Measurements from ENCODE around the gene DRAP1.
"Not testable (repeated sequence)": the region's sequence is repeated elsewhere in the genome, so short reads cannot be mapped to it uniquely, and the experiment has no call there.

Gene DRAP1

DNA sequence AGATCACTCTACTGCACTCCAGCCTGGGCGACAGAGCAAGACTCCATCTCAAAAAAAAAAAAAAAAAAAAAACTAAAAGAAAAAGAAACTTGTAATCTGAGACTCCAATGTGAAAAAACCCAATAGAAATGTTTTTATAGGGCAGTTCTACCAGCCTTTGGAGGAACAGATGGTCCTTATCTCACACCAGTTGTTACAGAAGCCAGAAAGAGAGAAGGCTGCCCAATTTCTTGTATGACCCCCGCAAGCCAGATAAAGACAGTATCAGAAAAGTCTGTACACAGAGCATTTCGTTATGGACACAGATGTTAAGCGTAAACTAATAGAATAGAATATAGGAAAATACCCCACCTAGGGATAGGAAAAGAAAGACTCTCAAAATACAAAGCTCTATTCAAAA, 14.8 kb downstream of the DRAP1 start:
- no peak for DNase-seq

DNA sequence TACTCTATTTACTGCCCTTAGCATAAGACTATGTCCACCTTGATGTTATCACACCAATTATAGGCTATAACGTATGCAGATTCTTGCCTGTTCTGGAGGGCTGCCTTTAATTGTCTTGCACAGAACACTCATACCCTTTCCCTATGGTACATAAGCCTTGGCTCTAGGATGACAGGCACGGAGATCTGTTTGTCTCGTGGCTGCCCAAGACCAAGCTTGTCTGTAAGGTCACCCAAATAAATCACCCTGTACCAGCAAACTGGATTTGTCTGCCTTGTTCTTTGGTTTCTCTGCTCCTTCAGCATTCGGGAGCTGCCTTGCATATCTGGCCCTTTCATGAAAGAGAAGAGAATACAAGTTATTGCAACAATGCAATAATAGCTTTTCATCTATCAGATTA, 18.5 kb downstream of the DRAP1 start:
- no peak for DNase-seq

DNA sequence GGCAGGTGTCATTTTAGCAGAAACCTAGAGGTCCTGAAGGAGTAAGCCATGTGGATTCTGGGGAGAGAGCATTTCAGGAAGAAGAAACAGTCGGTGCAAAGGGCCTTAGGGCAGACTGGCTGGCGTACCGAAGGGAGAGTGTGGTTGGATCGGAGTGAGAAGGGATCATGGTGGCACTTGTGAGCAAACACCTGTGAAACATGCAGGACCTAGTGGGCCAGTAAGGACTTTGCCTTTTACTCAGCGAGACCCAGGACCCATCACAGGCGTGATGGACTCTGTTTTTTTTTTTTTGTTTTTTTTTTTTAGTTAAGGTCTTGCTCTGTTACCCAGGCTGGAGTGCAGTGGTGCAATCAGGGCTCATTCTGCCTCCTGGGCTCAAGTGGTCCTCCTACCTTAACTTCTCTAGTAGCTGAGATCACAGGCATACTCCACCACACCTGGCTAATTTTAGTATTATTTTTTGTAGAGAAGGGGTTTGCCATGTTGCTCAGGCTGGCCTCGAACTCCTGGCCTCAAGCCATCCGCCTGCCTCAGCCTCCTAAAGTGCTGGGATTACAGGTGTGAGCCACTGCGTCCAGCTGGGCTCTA, 22.6 kb downstream of the DRAP1 start:
- DNase-seq: no peak

DNA sequence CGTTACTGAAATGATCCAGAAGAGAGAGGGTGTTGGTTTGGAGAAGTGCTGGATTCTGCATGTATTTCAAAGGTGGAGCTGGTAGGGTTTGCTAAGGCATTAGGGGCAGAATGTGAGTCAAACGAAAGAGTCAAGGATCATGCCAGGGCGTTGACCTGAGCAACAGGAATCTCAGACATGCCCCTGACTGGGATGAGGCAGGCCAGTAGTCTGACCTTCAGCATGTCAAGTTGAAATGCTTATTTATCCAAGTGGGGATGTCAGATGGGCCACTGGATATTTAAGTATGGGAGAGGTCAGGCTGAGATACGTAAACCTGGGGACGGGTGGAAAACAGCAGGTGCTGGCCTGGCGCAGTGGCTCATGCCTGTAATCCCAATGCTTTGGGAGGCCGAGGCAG, 23.3 kb downstream of the DRAP1 start:
- DNase-seq: no peak

DNA sequence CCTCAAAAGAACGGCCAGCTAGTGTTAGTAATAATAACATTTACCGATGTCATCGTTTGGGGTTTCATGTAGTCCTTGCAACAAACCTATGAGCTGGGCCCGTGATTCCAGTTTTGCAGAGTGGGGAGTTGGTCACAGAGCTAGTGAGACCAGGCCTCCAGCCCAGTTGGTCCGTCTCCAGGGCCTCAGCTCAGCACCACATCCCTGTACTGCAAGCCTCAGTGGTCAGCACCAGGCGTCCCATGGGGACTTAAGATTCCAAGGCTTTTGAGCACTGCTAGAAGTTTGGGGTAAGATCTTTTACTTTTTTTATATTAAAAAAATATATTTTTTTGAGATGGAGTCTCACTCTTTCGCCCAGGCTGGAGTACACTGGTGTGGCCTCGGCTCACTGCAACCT, 25.0 kb downstream of the DRAP1 start:
- no peak for DNase-seq

DNA sequence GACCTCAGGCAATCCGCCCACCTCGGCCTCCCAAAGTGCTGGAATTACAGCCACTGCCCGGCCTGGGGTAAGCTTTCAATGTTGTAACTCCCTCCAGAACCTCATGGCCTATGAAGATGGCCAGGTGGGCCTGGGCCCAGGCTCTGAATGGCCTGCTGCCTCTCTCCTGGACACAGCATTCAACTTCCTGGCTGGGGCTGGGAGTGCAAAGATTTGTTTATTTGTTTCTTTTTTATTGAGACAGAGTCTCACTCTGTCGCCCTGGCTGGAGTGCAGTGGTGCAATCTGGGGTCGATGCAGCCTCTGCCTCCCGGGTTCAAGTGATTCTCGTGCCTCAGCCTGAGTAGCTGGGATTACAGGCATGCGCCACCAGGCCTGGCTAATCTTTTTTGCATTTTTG, 25.5 kb downstream of the DRAP1 start:
- DNase-seq: no peak

DNA sequence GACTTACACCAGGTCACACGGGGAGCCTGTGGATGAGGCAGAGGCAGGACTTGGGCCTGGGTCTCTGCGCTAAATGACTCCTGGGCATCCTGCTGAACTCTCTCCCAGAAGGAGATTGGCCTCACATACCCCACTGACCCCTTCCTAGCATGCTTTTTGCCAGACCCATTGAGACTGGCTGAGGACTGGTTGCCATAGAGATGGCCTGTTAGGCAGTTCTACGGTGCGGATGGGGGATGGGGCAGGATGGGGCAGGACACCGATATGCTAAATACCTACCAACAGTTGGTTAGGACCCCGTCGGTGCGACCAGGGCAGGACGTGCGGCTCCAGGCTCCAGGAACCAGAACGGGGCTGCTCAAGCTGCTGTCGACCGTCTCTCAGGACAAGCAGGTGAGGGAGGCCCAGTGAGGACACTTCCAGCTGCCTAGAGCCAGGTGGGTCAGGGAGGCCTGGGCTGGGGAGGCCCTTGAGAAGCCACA, 26.2 kb downstream of the DRAP1 start, which contains the start of gene TSGA10IP:
TSS of gene TSGA10IP (plus strand) at position 51 of the 482 bp plus-strand sequence. CDS start at position 247, 196 bp downstream.
- peak; percentile 39 for DNase-seq

DNA sequence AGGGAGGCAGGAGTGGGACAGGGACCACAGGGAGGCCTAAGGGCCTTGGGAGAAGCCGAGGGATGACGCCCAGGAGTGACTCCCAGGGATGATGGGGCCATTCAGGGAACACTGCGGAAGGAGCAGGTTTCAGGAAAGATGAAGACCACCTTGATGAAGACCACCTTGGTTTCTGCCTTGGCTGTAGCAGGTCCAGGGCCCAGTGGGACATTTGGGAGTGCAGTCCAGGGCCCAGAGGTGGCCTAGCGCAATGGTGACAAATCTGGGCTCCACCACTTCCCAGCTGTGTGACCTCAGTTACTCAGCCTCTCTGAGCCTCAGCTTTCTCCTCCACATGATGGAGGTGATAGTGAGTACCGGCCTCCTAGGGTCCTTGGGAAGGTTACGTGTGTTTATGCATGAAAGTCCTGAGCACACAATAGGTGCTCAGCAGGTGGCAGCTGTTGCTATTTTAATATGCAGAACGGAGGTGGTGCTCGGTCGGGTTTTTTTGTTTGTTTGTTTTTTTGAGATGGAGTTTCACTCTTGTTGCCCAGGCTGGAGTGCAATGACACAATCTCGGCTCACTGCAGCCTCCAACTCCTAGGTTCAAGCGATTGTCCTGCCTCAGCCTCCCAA, 26.8 kb downstream of the DRAP1 start:
- DNase-seq: no peak

DNA sequence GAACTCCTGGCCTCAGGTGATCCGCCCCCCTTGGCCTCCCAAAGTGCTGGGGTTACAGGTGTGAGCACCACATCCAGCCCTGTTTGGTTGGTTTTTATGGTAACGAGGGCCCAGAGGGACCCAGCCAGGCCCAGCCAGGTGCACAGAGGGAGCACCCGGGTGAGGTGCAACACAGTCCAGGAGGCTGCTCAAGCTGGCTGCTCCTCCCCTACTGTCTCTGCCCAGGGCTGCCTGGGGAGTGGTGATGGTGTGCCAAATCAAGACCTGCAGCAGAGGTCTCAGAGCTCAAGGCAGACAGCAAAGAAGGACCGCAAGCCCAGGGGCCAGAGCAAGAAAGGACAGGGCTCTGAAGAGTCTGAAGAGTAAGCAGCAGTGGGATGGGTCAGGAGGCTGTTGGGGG, 27.4 kb downstream of the DRAP1 start:
- no peak for DNase-seq

DNA sequence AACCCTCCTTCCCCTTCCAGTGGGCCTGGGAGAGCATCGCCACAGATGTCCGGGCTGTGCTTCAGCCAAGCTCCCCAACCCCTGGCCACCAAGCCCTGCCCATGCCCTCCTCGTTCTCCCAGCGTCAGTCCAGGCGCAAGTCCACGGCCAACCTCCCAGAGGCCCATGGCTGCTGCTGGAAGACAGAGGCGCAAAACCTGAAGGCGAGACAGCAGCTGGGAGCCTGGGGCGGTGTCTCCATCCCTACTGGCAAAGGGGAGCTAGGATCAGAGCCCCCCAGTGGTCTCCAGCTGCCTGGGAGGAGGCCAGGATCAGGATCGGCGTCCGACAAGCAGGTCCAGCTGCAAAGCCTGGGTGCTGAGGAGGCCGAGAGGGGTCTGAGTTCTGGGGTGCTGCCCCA, 27.9 kb downstream of the DRAP1 start:
- DNase-seq: no peak

DNA sequence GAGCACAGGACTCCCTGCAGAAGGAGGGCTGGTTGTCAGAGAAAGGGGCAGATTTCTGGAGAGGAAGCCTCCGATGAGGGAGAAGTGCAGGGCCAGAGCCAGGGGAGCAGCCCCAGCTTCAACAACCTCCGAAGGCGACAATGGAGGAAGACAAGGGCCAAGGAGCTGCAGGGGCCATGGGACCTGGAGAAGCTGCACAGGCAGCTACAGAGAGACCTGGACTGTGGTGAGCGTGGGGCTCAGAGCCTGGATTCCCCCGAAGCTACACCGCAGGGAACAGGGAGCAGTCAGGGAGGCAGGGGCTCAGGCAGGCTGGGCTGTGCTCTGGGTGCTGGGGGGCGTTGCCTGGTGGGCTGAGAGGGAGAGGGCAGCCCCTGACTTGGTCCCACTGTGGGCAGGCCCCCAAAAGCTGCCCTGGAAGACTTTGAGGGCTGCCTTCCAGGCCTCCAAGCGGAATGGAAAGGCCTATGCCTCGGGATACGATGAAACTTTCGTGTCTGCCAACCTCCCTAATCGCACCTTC, 28.4 kb downstream of the DRAP1 start:
- DNase-seq: no peak

DNA sequence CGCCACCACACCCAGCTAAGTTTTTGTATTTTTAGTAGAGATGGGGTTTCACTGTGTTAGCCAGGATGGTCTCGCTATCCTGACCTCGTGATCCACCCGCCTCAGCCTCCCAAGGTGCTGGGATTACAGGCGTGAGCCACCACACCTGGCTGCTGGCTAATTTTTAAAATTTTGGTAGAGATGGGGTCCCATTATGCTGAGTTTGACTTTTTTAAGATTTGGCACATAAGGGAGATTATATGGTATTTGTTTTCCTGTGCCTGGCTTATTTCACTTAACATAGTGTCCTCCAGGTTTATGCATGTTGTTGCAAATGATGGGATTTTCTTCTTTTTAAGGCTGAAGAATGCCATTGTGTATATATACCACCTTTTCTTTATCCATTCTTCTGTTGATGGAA, 31.5 kb downstream of the DRAP1 start:
- DNase-seq: not testable (repeated sequence)

DNA sequence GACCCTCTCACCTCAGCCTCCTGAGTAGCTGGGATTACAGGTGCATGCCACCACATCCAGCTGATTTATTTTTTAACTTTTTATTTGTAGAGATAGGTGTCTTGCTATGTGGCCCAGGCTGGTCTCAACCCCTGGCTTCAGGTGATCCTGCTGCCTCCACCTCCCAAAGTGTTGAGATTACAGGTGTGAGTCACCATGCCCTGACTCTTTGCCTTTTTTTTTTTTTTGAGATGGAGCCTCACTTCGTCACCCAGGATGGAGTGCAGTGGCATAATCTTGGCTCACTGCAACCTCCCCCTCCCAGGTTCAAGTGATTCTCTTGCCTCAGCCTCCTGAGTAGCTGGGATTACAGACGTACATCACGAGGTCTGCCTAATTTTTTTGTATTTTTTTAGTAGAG, 32.4 kb downstream of the DRAP1 start:
- DNase-seq: not testable (repeated sequence)

DNA sequence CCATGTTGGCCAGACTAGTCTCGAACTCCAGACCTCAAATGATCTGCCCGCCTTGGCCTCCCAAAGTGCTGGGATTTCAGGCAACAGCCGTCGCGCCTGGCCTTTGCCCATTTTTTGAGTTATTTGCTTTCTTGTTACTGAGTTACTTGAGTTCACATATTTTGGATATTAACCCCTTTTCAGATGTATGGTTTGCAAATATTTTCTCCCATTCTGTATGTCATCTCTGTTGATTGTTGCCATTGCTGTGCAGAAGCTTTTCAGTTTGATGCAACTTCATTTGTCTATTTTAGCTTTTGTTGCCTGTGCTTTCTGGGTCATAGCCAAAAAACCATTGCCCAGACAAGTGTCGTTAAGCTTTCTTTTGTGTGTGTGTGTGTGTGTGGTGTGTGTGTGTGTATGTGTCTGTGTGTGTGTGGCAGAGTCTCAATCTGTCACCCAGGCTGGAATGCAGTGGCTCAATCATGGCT, 32.9 kb downstream of the DRAP1 start:
- no peak for DNase-seq

DNA sequence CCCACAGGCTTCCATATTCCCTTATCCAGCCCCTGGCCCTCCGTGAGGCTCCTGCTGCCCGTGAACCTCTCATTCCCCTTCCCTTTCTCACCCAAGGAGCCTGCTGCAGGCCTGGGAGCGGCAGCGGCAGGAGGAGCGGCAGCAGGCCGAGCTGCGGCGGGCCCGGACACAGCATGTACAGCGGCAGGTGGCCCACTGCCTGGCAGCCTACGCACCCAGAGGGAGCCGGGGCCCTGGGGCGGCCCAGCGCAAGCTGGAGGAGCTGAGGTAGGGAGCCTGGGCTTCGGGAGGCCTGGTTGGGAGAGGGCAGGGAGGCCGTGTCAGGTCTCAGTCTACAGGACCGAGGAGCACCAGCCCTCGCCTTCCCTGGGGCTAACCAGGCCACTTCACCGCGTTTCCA, 34.2 kb downstream of the DRAP1 start:
- no peak for DNase-seq

DNA sequence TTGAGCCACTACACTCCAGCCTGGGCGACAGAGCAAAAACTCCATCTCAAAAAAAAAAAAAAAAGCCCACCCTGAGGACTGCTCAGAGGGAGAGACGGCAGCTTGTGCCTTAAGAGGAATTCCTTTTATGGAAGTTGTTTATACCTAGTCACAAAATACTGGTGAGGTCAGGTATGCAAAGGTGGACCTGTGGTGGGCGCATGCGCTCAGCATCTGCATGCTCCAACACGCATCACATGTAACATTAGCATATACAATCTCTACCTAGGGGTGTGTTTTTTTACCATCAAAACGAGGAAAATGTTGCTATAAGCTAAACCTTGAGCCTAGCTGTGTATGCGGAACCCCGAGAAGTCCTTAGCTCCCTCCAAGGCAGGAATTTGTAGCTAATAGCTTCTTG, 35.5 kb downstream of the DRAP1 start:
- no peak for DNase-seq

DNA sequence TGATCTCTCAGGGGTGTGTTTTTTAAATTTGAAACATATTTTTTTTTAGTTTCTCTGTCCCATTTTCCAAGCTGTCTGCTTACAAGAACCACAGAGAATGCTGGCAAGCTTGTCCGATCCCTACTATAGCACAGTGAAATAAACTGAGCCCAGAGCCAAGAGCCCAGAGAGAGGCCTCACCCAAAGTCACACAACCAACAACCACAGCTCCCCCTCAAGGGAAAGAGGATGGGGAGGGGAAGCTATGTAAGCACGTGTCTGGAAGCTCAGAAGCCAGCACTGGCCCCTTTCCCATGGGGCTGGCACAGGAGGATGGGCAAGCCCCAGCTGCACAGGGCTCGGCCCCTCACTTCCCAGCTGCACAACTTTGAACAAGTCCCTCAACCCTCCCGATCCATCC, 39.1 kb downstream of the DRAP1 start:
- no peak for DNase-seq

DNA sequence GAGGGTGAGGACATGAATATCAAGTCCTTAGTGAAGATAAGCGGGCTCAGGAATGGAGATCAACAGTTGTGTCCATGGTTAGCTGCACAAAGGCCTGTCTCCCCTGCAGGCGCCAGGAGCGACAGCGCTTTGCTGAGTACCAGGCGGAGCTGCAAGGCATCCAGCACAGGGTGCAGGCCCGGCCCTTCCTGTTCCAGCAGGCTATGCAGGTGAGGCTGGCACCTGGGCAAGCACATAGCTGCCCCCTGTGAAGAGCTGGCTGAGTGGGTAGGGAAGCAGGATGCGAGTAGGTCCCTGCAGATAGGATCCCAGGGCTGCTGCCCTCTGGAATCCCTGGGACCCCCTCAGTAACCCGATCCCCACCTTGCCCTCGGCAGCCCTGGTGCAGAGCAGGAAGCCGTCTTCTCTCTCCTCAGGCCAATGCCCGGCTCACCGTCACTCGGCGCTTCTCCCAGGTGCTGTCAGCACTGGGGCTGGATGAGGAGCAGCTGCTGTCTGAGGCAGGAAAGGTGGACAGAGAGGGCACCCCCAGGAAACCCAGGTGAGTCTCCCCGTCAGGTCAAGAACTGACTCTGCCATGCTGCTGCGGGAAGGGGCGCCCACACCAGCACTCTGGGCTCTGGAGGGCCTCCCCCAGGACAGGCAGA, 39.7 kb downstream of the DRAP1 start:
- no peak for DNase-seq

DNA sequence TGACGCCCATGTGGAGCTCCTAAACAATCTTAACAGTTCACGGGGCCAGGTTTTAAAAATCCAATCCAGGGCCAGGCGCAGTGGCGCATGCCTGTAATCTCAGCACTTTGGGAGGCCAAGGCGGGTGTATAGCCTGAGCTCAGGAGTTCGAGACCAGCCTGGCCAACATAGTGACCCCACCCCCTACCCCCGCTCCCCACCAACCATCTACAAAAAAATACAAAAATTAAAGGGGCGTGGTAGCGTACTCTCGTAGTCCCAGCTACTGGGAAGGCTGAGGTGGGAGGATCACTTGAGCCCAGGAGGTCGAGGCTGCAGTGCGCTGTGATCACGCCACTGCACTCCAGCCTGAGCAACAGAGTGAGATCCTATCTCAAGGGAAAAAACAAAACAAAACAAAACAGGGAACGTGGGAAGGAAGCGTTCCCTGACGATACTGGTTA, 41.6 kb downstream of the DRAP1 start:
- no peak for DNase-seq

DNA sequence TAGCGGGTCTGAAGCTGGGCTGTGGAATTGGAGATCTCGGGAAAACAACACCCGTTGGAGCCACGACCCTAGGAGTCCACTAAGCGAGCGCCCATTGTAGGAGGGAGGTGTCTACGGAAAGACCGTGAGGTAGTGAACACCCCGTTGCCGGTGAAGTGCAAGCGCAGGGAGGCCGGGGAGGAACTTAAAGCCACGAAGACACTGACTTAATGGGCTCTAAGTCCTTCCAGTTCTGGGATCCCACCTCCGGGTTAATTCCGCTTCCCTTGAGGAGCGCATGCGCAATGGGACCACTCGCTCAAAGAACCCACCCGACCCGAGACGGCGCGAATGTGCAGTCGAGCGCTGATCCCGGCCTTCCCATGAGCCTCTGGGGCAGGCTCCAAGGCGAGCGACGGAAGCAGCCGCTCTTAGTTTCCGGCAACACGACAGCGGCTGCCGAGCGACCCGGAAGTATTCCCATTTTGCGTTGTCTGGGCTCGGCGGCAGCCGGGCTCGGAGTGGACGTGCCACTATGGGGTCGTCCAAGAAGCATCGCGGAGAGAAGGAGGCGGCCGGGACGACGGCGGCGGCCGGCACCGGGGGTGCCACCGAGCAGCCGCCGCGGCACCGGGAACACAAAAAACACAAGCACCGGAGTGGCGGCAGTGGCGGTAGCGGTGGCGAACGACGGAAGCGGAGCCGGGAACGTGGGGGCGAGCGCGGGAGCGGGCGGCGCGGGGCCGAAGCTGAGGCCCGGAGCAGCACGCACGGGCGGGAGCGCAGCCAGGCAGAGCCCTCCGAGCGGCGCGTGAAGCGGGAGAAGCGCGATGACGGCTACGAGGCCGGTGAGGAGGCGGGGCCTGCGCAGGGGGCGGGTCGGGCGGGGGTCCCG, 42.3 kb downstream of the DRAP1 start, which contains the start of gene SART1:
TSS of gene SART1 (plus strand) at position 468 of the 874 bp plus-strand sequence. CDS start at position 515, 47 bp downstream.
- peak; percentile 96 for DNase-seq

DNA sequence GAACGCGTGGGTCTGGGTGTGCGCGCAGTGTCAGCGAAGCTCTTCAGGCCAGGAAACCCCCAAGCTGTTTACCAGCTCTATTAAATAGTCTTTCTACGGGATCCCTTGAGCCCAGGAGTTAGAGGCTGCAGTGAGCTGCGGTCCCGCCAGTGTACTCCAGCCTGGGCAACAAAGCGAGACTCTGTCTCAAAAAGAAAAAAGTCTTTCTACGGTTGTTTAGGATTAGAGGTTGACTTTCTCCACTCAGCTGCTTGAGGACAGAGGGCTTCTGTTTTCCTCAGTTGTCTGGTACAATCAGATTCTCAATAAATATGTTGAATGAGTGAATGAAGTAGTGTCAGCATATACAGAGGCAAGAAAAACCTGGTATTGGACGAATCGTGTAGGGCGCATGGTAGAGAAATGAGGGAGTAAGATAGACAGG, 42.9 kb downstream of the DRAP1 start:
- no peak for DNase-seq

DNA sequence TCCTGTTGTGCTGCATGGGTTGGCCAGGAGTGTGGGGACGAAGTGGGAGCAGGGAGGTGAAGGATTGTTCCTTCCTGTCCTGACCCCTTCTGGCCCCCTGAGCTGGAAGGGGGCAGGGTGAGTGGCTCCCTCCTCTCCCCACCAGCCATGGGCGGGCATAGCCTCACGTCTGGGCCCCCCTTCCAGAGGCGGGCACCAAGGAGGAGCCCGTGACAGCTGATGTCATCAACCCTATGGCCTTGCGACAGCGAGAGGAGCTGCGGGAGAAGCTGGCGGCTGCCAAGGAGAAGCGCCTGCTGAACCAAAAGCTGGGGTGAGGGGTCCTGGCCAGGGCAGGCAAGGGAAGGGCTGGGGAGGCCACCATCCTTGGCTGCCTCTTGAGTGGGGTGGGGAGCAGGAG, 45.7 kb downstream of the DRAP1 start:
- DNase-seq: no peak

Data from retina (tissue), 1 donor.